ENCODE measurements around the gene ERBB4. TPM values are rescaled to one million over a fixed set of nuclear protein-coding genes. Genes with fewer than 3 reads are reported as not detected.

The ERBB4 gene
- total RNA-seq, 4 donors from 2014 or later: 0.09 to 0.67 TPM; not detected in 2

DNA sequence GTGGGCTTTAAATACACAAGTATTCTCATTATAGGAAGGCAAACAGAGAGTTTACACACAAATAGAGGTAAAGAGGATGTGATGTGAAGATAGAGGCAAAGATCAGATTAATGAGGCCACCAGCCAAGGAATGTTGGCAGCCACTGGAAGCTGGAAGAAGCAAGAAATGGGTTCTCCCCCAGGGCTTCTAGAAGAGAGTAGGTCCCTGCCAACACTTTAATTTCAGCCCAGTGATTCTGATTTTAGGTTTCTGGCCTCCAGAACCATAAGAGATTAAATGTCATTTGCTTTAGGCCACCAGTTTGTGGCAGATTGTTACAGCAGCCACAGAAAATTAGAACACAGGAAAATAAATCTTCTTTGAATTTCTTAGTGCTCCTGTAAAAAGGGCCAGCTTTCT is 1065.5 kb downstream of the ERBB4 start:
- Histone ChIP-seq H3K9me3 (no peaks in the 10 kb centered on the region), H3K36me3 (no peaks in the 10 kb centered on the region), H3K4me3 (no peak overlapping the region), H3K4me1 (no peaks in the 10 kb centered on the region), H3K27me3 (no peaks in the 10 kb centered on the region), H3K27ac (no peak overlapping the region)
- DNase-seq: no peak
- TF ChIP-seq, protein P1, sequence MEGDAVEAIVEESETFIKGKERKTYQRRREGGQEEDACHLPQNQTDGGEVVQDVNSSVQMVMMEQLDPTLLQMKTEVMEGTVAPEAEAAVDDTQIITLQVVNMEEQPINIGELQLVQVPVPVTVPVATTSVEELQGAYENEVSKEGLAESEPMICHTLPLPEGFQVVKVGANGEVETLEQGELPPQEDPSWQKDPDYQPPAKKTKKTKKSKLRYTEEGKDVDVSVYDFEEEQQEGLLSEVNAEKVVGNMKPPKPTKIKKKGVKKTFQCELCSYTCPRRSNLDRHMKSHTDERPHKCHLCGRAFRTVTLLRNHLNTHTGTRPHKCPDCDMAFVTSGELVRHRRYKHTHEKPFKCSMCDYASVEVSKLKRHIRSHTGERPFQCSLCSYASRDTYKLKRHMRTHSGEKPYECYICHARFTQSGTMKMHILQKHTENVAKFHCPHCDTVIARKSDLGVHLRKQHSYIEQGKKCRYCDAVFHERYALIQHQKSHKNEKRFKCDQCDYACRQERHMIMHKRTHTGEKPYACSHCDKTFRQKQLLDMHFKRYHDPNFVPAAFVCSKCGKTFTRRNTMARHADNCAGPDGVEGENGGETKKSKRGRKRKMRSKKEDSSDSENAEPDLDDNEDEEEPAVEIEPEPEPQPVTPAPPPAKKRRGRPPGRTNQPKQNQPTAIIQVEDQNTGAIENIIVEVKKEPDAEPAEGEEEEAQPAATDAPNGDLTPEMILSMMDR (IDR thresholded peaks at IDR 0.05): no peak
- TF ChIP-seq POLR2A (IDR thresholded peaks at IDR 0.05): no peak

DNA sequence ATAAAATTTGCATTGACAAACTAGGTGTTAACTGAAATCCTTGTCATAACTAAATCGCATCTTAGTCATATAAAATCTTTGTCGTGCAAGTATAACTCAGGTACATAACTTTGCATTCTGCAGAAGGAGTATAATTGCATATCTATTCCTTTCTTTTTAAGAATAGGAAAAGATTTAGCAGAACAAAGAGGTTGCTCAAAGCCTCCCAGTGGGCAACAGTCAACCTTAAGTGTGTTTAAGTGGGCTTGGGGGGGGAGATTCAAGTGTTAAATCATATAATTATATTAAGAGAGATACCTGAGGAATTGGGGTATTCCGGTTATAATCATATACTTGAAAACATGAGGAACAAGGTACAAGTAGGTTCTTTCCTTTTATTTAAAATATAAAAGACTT is 1068.9 kb downstream of the ERBB4 start:
- H3K27ac ChIP-seq: no peak overlapping the region
- DNase-seq: no peak

DNA sequence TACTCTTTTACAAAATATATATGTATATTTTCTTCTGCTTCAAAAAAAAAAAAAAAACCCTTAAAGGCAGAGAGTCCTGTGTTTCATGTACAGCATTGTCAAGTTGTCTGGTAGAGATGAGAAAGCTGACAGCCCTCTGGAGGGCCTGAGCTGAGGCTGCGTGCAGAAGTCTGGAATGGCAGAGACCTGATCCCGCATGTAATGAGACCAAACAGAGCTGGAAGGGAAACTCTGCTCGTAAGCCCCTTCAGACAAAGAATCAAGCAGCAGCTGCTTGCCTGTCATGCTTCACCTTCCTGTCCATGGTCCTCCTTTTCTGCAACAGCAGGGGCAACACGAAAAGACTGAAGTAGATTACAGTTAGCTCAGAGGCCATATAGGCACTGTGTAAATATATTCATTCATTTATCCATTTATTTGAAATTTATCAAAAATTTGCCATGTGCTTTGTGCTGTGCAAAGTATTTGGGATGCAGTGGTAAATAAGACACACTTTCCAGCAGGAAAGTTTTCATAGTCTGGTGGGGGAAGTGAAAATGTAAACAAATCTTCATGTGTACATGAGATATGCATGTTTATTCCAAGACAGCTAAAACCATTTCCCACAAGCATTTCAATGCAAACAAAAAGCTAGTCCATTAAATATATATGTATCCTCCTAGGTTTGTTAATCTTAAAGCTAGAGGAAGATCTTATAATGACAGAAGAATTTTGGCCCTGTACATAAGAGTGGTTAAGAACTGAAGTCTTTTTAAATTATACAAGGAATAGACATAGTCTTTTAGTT is 1069.5 kb downstream of the ERBB4 start:
- Histone ChIP-seq H3K4me3 (no peak overlapping the region), H3K36me3 (no peaks in the 10 kb centered on the region), H3K27ac (no peak overlapping the region), H3K4me1 (no peaks in the 10 kb centered on the region), H3K27me3 (no peaks in the 10 kb centered on the region), H3K9me3 (no peaks in the 10 kb centered on the region)
- no peak for DNase-seq
- TF ChIP-seq POLR2A (IDR thresholded peaks at IDR 0.05): no peak
- TF ChIP-seq, protein P1 (IDR thresholded peaks at IDR 0.05): no peak

More for the DNA sequence above, 1068.9 kb downstream of the ERBB4 start:
- TF ChIP-seq, protein P1 (IDR thresholded peaks at IDR 0.05): no peak
- no peak for TF ChIP-seq POLR2A (IDR thresholded peaks at IDR 0.05)
- Histone ChIP-seq H3K4me1 (no peaks in the 10 kb centered on the region), H3K4me3 (no peak overlapping the region), H3K27me3 (no peaks in the 10 kb centered on the region), H3K9me3 (no peaks in the 10 kb centered on the region), H3K36me3 (no peaks in the 10 kb centered on the region)

DNA sequence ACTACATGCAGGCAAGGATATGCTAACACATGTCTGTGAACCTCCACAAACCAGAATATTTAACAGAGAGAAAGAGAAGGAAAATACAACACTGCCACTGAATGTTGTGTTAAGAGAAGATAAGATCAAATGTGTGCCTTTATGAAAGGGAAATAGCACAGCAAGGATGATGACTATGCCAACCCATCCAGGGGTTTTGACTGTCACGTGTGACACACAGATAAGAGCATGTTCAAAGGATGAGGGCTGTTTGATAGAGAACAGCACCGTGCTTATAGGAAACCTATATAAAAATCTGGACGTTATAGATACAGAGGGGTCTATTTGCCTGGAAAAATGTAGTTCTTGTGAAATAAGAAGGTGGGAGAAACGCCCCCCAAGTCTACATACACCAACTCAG is 1070.4 kb downstream of the ERBB4 start:
- Histone ChIP-seq H3K36me3 (no peaks in the 10 kb centered on the region), H3K27me3 (no peaks in the 10 kb centered on the region), H3K4me3 (no peak overlapping the region), H3K9me3 (no peaks in the 10 kb centered on the region), H3K4me1 (no peaks in the 10 kb centered on the region), H3K27ac (no peak overlapping the region)
- DNase-seq: no peak
- no peak for TF ChIP-seq POLR2A (IDR thresholded peaks at IDR 0.05)
- TF ChIP-seq, protein P1 (IDR thresholded peaks at IDR 0.05): no peak

DNA sequence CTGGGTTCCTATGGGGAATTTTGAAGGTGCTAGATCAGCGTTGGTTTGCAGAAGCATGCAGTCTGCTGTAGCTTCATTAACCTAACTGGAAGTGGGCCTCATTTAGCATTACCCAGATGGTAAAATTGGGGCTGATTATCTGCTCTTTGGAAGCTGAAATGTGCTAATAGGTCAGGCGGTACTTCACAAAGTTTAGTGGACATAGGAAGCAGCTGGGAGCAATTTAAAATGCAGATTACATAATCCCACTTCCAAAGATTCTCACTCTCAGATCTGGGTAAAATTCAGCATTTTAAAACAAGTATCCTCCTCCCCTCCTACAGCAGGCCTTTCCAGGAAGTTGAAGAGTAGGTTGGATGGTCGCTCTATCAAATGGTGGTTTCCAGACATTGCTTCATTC is 1075.2 kb downstream of the ERBB4 start:
- Histone ChIP-seq H3K4me3 (no peak overlapping the region), H3K9me3 (no peaks in the 10 kb centered on the region), H3K27ac (no peak overlapping the region), H3K4me1 (no peaks in the 10 kb centered on the region), H3K27me3 (no peaks in the 10 kb centered on the region), H3K36me3 (no peaks in the 10 kb centered on the region)
- TF ChIP-seq, protein P1 (IDR thresholded peaks at IDR 0.05): no peak
- TF ChIP-seq POLR2A (IDR thresholded peaks at IDR 0.05): no peak
- DNase-seq: no peak

Measured in Peyer's patch (tissue), 4 donors.